ENCODE measurements around the gene CENPN.

The CENPN gene

DNA sequence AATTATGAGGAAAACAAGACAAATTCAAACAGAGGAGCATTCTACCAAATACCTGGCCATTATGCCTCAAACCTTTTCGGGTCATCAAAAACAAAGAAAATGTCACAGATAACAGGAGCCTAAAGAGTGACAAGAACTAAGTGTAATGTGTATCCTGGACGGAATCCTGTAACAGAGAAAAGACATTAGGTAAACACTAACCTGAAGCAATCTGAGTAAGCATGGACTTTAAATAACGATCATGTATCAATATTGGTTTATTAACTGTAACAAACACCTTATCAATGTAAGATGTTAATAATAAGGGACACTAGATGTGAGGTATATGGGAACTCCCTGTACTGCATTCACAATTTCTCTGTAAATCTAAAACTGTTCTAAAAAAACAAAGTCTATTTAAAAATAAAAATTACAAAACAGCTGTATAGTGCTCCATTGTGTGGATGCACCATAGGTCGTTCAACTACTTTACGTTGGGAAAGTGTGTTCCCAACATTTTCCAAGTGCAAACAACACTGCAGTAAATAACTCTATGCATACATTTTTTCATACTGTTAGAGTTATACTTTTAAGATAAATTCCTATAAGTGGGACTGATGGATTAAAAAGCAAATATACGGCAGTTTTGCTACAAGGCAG, 15.1 kb upstream of the CENPN start:
- no peak for DNase-seq

GRCh38 chr16:80992676-80993293, 14.2 kb upstream of the CENPN start:
- DNase-seq, result no peak

DNA sequence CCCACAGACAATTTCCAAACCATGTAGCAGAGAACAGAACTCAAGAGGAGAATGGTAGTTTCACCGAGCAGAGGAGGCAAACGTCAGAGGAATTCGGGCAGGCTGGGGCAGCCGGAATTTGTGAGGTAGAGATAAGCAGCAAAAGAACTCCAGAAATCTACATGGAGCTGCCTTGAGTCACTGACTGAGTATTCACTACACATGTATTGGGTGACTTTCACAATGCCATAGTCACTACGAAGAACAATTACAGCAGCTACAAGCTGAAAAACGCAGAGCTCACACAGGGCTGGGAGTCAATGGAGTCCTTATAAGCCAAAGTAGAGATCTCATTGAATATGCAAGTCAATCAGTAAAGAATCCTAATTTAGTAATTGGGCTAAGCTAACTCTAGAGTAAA, 13.7 kb upstream of the CENPN start:
- DNase-seq, result peak; percentile 55

DNA sequence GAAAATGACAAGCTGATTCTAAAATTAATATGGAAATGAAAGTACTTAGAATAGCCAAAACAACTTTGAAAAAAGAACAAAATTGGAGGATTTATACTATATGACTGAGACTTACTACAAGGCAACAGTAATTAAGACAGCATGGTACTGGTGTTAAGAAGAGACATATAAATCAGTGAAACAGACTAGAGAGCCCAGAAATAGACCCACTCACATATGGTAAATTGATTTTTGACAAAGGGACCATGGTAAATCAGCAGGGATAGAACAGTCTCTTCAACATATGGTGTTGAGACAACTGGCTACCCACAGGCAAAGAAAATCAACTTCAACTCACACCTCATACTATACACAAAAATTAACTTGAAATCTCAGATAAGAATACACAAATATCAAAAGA, 13.2 kb upstream of the CENPN start:
- DNase-seq, result no peak

- no peak for DNase-seq
These were observed 12.6 kb upstream of the CENPN start for GRCh38 chr16:80994451-80994850.

GRCh38 chr16:80996688-80997138, 10.3 kb upstream of the CENPN start:
- no peak for DNase-seq

DNA sequence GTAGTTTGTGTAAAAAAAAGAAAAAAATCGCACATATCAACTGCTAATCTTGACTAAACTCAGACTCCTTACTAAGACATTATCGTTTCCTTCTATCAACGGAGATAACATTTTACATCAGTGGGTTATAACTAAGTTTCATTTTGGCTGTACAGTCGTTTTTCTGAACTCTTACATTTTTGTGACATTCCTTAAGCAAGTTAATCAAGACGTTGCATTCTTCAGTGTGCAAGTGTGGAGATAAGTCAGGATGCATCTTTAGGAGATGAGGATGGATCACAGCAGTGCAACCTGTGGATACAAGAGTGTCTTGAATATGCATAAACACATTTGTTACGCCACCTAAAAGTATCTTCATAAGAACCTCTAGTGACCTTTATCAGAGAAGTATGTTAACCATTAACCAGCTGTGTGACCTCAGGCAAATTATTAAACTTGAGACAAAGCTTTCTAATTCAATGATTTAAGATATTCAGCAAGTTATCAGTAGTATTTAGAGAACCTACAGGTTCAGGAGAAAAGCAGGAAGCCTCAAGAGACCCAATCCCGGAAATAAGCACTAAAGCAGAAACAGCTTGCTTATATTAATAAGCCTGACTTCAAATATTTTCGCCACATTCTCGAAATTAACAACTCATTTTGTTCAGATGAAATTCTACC, 9.7 kb upstream of the CENPN start:
- DNase-seq, result peak; percentile 25

- DNase-seq, result no peak
These were observed 8.9 kb upstream of the CENPN start for GRCh38 chr16:80997964-80998620.

GRCh38 chr16:81000873-81001272, 6.1 kb upstream of the CENPN start:
- DNase-seq, result no peak

DNA sequence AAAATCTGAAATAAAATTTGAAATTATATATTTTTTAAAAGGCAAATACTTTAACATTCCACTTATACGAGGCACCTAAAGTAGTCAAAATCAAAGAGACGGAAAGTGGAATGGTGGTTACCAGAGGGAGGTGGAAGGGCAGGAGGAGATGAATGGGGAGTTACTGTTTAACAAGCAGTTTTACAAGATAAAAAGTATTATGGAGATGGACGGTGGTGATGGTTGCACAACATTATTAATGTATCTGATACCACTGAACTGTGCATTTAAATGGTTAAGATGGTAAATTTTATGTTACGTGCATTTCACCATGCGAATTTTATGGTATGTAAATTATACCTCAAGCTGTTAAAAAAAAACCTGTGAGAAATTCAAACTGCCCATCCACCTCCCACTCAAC, 5.7 kb upstream of the CENPN start:
- DNase-seq, result no peak

- DNase-seq, result no peak
These were observed 4.0 kb upstream of the CENPN start for GRCh38 chr16:81003064-81003463.

DNA sequence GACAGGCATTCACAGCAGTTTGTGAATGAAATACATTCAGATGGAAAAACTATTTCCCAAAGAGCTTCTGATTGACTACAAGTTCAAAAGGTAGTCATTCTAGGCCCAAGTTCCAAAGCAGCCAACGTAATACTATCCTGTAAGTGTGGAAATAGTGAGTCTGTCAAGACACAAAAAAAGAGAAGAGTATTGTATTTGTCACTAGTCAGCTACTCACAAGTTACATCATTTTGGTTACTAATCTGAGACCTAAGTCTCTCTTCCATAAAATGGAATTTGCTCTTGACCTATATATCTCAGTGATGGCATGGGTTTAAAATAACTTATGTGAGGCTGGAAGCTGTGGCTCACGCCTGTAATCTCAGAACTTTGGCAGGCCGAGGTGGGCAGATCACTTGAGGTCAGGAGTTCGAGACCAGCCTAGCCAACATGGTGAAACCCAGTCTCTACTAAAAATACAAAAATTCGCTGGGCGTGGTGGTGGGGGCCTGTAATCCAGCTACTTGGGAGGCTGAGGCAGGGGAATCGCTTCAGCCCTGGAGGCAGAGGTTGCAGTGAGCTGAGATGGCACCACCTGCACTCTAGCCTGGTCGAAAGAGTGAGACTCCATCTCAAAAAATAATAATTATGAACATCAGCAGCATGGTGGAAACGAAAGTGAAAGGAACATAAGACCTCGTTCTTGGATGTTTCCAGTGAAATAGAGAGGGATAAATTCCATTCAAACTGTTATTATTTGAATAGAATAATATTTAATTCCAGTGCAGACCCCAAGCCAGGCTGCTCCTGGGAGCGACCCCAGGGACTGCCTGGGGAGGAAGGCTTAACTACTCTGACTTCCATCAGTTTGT, 3.2 kb upstream of the CENPN start:
- no peak for DNase-seq

GRCh38 chr16:81004646-81005353, 2.2 kb upstream of the CENPN start:
- DNase-seq, result peak; percentile 81

GRCh38 chr16:81005610-81006161, 1.3 kb upstream of the CENPN start:
- DNase-seq, result peak; percentile 30

GRCh38 chr16:81006211-81006812, 702 bp upstream of the CENPN start:
- DNase-seq, result peak; percentile 76

DNA sequence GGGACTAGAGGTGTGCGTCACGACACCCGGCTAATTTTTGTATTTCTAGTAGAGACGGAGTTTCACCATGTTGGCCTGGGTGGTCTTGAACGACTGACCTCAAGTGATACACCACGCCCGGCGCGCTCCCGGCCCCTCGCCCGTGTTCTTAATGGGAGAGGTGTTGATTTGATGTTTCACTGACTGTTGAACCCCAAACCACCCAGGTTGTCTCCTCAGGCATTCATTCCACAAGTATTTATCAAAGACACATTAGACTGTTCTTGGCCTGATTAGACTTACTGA, 1.4 kb downstream of the CENPN start:
- no peak for DNase-seq

DNA sequence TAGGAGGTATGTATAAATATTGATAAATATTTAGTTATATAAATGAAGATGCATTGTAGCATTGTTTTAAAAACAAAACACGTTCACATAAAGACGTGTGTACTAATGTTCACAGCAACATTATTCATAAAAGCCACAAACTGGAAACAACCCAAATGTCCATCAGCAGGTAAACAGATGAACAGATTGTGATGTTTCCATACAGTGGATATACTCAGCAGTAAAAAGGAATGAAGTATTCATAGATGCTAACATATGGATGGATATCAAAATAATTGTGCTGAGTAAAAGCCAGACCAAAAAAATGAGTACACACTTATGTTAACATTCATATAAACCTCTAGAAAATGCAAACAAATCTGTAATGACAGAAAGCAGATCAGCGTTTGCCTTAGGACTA, 6.0 kb downstream of the CENPN start:
- no peak for DNase-seq

DNA sequence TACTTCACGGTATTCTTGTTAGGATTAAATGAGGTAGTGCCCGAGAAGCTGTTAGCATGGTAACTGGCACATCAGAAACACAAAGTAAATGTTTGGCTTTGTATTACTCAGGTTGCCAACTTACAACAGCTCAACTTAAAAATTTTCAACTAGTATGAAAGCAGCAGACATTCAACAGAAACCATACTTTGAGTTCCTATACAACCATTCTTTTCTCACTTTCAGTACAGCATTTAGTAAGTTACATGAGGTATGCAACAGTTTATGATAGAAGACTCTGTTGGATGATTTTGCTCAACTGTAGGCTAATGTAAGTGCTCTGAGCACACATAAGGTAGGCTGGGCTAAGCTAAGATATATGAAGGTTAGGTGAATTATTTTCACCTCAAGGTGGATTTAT, 7.7 kb downstream of the CENPN start:
- DNase-seq, result no peak

DNA sequence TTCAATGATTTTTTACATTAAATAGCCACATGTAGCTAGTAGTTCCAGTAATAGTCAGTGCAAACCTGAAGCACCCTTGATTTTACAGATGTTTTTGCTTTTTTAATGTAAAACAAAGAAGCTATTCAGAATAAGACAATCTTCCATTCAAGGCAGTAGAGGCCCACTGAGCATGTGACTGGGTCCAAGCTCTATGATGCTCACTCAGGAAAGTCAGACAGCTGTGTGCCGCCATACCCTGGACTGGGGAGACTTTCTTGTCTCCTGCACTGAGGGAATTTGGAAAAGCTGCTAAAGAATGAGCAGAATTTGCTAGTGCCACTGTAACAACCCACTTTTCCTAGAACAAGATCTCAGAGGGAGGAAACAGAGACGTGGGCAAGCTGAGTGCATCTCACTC, 11.5 kb downstream of the CENPN start:
- no peak for DNase-seq

DNA sequence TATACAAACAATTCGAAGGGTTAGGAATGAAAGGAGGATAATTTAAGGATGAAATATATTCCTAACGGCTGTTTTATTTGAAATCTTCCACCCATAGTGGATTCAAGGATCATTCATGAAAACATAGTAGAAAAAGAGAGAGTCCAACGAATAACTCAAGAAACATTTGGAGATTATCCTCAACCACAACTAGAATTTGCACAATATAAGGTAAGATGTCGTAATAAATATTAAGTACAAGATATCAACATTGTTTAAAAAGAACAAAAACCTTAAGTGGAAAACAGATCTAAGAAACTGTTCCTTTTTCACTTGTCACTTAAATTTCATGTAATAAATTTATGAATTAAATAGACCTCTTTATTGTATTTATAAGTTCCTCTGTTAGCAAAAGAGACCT, 19.4 kb downstream of the CENPN start:
- DNase-seq, result no peak

GRCh38 chr16:81029930-81030604, 23.1 kb downstream of the CENPN start:
- DNase-seq, result no peak
